Activated T-helper 2 cell treated with anti-CD3 and anti-CD28 coated beads, Interferon-gamma antibody, Interleukin-2, Interleukin-4, amounts not matched to agents 10 μg/mL and 5 μg/mL and 100 μg/mL, durations not matched to agents 14 hours and 24 hours and 36 hours (primary cell): Measurements from ENCODE around the gene RBBP9. TPM values are rescaled to one million over a fixed set of nuclear protein-coding genes. Genes with fewer than 3 reads are reported as not detected.

Experiments used
- total RNA-seq: library from RNA; stranded (reverse); gene quantifications from 2 replicates; pipeline ENCODE4 v1.2.3, GENCODE V29; 2022

The RBBP9 gene
- total RNA-seq, 1 donor from 2014 or later = 21.2 TPM

Other genes starting within 250 kb of the RBBP9 start
- gene ZNF133, start 208.7 kb downstream of the RBBP9 start, total RNA-seq = 8.7 and 10.0 TPM in 2 replicates
- 1.3 TPM in 2 replicates for gene DZANK1, start 30.2 kb downstream of the RBBP9 start, total RNA-seq
- 12.5 and 13.5 TPM in 2 replicates for gene POLR3F, start 29.8 kb downstream of the RBBP9 start, total RNA-seq
- 126 and 131 TPM in 2 replicates for gene SEC23B, start 10.7 kb upstream of the RBBP9 start, total RNA-seq
- gene SMIM26, start 70.2 kb upstream of the RBBP9 start, total RNA-seq = 55.0 and 60.2 TPM in 2 replicates
- 49.9 and 50.3 TPM in 2 replicates for gene DTD1, start 90.8 kb upstream of the RBBP9 start, total RNA-seq